Mucosa of stomach (tissue), 1 donor: Measurements from ENCODE around the gene ADCY5.
"Not testable (repeated sequence)": the region's sequence is repeated elsewhere in the genome, so short reads cannot be mapped to it uniquely, and the experiment has no call there.

Source experiments
- H3K27me3 ChIP-seq: one replicate; pipeline ENCODE4 v1.7.0; 2013; ENCODE audit warnings: mild to moderate bottlenecking, low read length; ENCODE audit not compliant: control insufficient read depth, insufficient read depth
- H3K36me3 ChIP-seq: one replicate; pipeline ENCODE4 v1.7.0; 2013; ENCODE audit warnings: low read length; ENCODE audit not compliant: control insufficient read depth, insufficient read depth
- H3K4me1 ChIP-seq: one replicate; pipeline ENCODE4 v1.7.0; 2013; ENCODE audit warnings: mild to moderate bottlenecking, low read length; ENCODE audit not compliant: control insufficient read depth, insufficient read depth
- H3K4me3 ChIP-seq: one replicate; pipeline ENCODE4 v1.7.0; 2013; ENCODE audit warnings: low read length
- H3K9ac ChIP-seq: one replicate; pipeline ENCODE4 v1.7.0; 2013; ENCODE audit warnings: mild to moderate bottlenecking, low read length, moderate library complexity
- H3K9me3 ChIP-seq: one replicate; pipeline ENCODE4 v1.7.0; 2013; ENCODE audit warnings: mild to moderate bottlenecking, low read length, moderate library complexity; ENCODE audit not compliant: control insufficient read depth
- donor health status: Pancreatic carcinoma.

The ADCY5 gene

DNA sequence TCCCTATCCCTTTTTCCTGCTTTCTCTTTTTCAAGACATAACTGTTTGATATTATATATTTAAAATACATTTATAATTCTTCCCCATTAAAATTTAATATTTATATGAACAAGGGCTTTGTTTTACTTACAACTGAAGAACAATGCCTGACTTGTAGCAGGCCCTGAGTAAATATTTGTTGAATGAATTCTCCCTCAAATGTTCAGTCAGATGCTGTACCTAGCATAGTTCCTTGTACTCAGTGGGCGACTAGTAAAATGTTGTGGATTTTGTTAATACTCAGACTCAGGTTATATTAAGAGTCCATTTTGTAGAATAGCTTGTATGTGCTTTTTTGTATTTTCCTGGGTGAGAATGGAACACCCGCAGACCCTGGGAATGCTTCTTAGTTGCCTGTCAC, 178.1 kb downstream of the ADCY5 start:
- H3K9ac ChIP-seq: no peak overlapping the region
- H3K27me3 ChIP-seq: no peaks in the 10 kb centered on the region
- no peaks in the 10 kb centered on the region for H3K4me1 ChIP-seq
- H3K4me3 ChIP-seq: no peak overlapping the region
- no peaks in the 10 kb centered on the region for H3K36me3 ChIP-seq
- no peaks in the 10 kb centered on the region for H3K9me3 ChIP-seq

DNA sequence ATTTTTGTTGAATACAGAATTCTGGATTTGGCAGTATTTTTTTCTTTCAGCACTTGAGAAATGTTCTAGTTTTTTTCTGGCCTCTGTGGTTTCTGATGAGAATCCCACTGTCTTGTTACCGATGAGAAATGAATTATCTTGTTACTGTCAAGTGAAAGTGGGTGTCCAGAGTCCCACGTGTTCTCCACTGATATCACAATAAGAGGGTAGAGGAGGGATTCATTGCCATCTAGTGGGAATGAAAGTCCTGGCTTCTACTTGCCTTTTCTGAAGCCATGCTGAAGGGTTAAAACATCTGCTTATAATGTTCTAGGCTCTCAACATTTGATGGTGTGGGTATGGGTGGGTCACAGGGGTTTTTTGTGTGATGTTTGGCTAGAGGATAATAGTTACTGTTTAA, 181.1 kb downstream of the ADCY5 start:
- Histone ChIP-seq H3K36me3 (no peaks in the 10 kb centered on the region), H3K4me3 (no peak overlapping the region), H3K4me1 (no peaks in the 10 kb centered on the region), H3K9ac (no peak overlapping the region), H3K9me3 (no peaks in the 10 kb centered on the region), H3K27me3 (no peaks in the 10 kb centered on the region)

DNA sequence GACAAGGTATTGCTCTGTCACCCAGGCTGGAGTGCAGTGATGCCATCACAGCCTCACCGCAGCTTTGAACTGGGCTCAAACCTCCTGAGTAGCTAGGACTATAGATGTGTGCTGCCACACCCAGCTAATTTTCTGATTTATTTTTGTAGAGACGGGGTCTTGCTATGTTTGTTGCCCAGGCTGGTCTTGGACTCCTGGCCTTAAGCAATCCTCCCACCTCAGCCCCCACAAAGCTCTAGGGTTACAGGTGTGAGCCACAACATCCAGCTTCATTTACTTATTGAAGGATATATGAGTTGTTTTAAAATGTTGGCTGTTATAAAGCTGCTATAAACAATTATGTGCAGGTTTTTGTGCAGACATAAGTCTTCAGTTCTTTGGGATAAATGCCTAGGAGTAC, 184.9 kb downstream of the ADCY5 start:
- no peaks in the 10 kb centered on the region for H3K4me1 ChIP-seq
- H3K27me3 ChIP-seq: no peaks in the 10 kb centered on the region
- no peak overlapping the region for H3K4me3 ChIP-seq
- H3K9me3 ChIP-seq: no peaks in the 10 kb centered on the region
- H3K9ac ChIP-seq: no peak overlapping the region
- no peaks in the 10 kb centered on the region for H3K36me3 ChIP-seq

DNA sequence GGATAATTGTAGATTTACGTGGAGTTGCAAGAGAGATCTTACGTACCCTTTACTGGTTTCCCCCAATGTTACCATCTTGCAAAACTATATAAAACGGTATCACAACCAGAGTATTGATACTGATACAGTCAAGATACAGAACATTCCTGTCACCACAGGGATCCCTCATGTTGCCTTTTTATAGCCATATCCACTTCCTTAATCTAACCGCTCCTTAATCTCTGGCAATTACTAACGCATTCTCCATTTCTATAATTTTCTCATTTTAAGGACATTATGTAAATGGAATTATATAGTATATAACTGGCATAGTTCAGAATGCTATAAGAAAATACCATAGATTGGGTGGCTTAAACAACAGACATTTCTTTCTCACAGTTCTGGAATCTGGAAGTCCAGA, 186.0 kb downstream of the ADCY5 start:
- no peaks in the 10 kb centered on the region for H3K36me3 ChIP-seq

DNA sequence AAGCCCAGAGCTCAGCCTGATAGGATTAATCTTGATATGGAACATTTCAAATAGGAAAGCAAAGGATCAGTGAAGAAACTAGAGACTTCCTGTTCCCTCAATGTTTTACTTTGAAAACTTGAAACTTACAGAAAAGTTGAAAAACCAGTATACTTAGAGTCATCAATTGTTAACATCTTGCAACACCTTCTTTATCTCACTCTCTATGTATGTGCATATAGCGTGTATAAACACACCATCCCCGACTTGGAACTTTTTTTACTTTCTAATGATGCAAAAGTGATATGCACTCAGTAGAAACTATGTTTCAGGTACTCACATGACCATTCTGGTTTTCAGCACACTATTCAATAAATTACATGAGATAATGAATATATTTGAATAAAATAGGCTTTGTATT, 186.7 kb downstream of the ADCY5 start:
- no peak overlapping the region for H3K9ac ChIP-seq
- H3K4me3 ChIP-seq: no peak overlapping the region
- H3K36me3 ChIP-seq: no peaks in the 10 kb centered on the region
- H3K4me1 ChIP-seq: no peaks in the 10 kb centered on the region
- H3K27me3 ChIP-seq: no peaks in the 10 kb centered on the region
- no peaks in the 10 kb centered on the region for H3K9me3 ChIP-seq

More for the DNA sequence above, 186.0 kb downstream of the ADCY5 start:
- Histone ChIP-seq H3K4me1 (no peaks in the 10 kb centered on the region), H3K9me3 (no peaks in the 10 kb centered on the region), H3K4me3 (no peak overlapping the region), H3K27me3 (no peaks in the 10 kb centered on the region), H3K9ac (no peak overlapping the region)

DNA sequence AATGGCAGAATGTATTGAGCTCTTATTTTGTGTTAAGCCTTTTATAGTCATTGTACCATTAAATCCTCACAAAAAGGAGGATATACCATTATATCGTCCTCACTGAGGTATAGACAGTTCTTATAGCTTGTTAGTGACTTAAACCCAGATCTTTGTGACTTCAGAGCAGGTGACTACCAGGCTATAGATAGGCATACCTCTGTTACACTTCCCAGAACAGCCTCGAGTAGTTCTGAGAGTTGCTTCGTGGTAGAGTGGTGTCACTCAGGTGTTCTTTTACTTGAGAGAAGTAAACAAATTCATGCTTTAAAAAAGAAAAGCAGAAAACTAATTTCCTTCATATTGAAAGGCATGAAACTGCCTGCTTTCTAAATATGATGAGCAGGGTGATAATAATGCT, 187.2 kb downstream of the ADCY5 start:
- Histone ChIP-seq H3K4me1 (no peaks in the 10 kb centered on the region), H3K36me3 (no peaks in the 10 kb centered on the region), H3K9ac (no peak overlapping the region)

DNA sequence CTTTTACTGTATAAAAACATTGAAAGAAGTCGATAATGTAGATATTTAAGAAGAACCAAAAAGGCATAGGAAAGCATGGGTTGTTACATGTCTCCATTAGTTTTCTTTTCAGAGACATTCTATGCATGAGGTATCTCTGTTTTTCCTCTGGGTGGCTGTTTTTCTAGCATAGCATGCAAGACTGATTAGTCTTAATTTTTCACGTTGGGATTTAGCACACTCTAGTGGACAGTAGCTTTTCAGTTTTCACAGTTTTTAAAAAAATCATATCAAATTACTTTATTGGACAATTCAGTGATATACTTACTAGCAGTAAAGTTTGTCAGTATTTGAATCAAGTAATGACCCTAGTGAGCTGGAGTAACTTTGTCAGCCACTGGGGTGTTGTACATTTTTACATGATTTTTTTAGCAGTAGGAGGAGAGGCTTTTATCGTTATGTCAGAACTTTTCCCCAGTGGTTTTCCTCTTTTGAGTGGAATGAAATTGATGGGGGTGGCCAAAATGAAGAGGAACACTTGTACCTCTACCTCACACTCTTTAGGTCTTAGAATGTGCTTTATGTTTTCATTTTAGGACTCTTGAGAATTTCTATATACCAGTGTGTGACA, 190.0 kb downstream of the ADCY5 start:
- no peaks in the 10 kb centered on the region for H3K27me3 ChIP-seq
- H3K36me3 ChIP-seq: no peaks in the 10 kb centered on the region
- H3K9me3 ChIP-seq: no peaks in the 10 kb centered on the region
- no peak overlapping the region for H3K9ac ChIP-seq
- no peaks in the 10 kb centered on the region for H3K4me1 ChIP-seq
- H3K4me3 ChIP-seq: no peak overlapping the region

More for the DNA sequence above, 187.2 kb downstream of the ADCY5 start:
- Histone ChIP-seq H3K9me3 (no peaks in the 10 kb centered on the region), H3K4me3 (no peak overlapping the region), H3K27me3 (no peaks in the 10 kb centered on the region)

DNA sequence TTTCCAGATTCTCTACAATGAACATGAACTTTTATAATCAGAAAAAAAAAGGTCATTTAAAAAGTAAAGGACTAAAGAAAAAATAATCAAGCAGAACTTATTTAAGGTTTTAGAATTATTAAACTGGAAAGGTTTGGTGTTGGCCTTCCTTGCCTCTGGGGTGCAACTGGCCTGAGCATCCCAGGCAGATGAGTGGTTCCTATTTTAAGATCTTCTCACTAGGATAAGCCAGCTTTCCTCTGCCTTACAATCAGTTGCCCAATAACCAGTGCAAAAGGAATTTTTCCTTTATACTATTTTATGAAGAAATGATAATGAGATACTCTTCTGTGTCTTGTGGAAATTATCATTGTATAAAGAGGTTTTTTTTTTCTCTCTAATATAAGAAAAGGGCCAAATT, 190.5 kb downstream of the ADCY5 start:
- Histone ChIP-seq H3K9ac (no peak overlapping the region), H3K4me1 (no peaks in the 10 kb centered on the region), H3K36me3 (no peaks in the 10 kb centered on the region), H3K9me3 (no peaks in the 10 kb centered on the region), H3K27me3 (no peaks in the 10 kb centered on the region), H3K4me3 (no peak overlapping the region)

DNA sequence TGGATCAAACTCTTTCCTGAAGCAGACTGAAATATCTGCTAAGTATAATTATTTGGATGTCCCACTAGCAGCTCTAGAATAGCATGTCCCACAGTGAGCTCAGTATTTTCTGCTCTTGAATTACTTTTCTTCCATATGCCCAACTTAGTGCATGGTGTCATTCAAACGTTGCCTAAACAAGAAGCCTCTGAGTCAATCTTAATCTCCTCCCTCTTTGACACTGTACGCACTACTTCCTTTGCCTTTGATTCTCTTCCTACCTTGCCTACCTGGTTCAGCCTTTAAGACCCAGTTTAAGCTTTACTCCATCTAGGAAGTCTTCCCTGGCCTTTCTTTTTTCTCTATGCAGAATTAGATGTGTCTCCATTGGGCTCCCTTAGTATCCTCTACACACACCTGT, 192.6 kb downstream of the ADCY5 start:
- Histone ChIP-seq H3K27me3 (no peaks in the 10 kb centered on the region), H3K9ac (no peak overlapping the region), H3K4me1 (no peaks in the 10 kb centered on the region), H3K36me3 (no peaks in the 10 kb centered on the region), H3K4me3 (no peak overlapping the region), H3K9me3 (no peaks in the 10 kb centered on the region)

DNA sequence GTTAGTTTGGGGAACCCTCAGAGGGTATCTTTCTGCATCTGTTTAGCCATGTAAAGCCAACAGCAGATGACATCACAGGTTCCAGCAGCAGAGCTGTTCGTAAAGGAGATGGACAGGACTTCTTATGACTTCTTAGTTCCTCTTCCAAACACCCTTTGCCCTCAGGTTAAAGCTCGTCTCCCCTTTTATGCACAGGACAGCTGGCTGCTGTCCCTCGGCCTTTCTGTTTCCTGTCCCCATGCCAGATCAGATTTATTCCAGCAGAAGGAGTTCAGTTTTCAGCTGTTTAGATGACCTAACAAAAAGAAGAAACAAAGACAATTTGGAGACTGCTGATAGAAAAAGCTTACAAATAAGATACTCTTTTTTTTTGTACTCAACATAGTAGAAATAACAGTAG, 202.0 kb downstream of the ADCY5 start:
- Histone ChIP-seq H3K4me1 (no peaks in the 10 kb centered on the region), H3K27me3 (no peaks in the 10 kb centered on the region), H3K9me3 (no peaks in the 10 kb centered on the region), H3K9ac (no peak overlapping the region), H3K36me3 (no peaks in the 10 kb centered on the region), H3K4me3 (no peak overlapping the region)

DNA sequence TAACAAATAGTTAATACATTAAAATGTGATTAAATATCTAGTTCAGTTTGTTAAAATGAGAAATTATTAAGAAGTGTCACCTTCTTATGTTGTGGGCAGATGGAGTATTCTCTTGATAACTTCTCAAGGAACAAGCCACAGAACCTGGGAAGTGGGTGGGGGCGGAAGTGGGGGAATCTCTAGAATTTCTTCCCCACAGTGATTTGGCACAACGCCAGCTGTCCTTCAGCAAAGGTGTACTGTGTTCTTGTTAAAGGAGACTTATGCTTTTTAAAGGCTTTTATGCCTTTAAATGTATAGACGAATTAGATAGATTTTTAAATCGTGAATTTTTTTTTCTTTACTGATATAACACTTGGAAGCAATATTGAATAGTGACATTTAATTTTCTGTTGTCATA, 204.8 kb downstream of the ADCY5 start:
- Histone ChIP-seq H3K9ac (no peak overlapping the region), H3K36me3 (no peaks in the 10 kb centered on the region), H3K4me3 (no peak overlapping the region), H3K27me3 (no peaks in the 10 kb centered on the region), H3K9me3 (no peaks in the 10 kb centered on the region), H3K4me1 (no peaks in the 10 kb centered on the region)

DNA sequence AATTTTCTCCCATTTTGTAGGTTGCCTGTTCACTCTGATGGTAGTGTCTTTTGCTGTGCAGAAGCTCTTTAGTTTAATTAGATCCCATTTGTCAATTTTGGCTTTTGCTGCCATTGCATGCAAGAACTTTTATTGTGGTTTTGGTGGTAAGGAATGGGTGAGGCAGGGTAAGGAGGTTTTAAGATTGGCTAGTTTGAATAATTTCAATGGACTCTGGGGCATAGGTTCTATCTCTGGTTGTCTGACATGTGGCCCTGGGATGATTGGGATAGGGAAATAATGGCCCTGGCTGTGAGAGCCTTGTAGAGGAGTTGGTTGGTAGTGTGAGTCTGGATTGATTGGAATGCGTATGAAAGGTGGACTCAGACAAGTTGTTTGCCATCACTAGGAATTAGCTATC, 209.1 kb downstream of the ADCY5 start:
- Histone ChIP-seq H3K27me3 (no peaks in the 10 kb centered on the region), H3K36me3 (no peaks in the 10 kb centered on the region), H3K9ac (no peak overlapping the region), H3K4me3 (no peak overlapping the region), H3K4me1 (no peaks in the 10 kb centered on the region), H3K9me3 (no peaks in the 10 kb centered on the region)

DNA sequence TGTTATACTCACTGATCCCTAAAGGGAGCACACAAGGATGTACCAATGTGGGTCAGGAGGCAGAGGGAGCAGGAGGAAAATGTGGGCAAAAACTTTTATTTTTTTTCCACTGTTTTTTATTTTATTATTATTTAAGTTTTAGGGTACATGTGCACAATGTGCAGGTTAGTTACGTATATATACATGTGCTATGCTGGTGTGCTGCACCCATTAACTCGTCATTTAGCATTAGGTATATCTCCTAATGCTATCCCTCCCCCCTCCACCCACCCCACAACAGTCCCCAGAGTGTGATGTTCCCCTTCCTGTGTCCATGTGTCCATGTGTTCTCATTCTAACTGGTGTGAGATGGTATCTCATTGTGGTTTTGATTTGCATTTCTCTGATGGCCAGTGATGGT, 209.7 kb downstream of the ADCY5 start:
- H3K27me3 ChIP-seq, H3K4me3 ChIP-seq, H3K4me1 ChIP-seq, H3K36me3 ChIP-seq, H3K9me3 ChIP-seq, H3K9ac ChIP-seq: not testable (repeated sequence)
